GM20431 (cell line): ENCODE measurements around the gene EPS8.

ENCODE experiments used
- in situ Hi-C: fragments of 300-500 bp; cut with MseI, MboI; formaldehyde crosslinking; loops from one replicate; pipeline ENCODE4 v1.15.0; 2020; ENCODE audit warnings: low sequenced_read_pairs; ENCODE audit not compliant: unreplicated experiment

The EPS8 gene

DNA sequence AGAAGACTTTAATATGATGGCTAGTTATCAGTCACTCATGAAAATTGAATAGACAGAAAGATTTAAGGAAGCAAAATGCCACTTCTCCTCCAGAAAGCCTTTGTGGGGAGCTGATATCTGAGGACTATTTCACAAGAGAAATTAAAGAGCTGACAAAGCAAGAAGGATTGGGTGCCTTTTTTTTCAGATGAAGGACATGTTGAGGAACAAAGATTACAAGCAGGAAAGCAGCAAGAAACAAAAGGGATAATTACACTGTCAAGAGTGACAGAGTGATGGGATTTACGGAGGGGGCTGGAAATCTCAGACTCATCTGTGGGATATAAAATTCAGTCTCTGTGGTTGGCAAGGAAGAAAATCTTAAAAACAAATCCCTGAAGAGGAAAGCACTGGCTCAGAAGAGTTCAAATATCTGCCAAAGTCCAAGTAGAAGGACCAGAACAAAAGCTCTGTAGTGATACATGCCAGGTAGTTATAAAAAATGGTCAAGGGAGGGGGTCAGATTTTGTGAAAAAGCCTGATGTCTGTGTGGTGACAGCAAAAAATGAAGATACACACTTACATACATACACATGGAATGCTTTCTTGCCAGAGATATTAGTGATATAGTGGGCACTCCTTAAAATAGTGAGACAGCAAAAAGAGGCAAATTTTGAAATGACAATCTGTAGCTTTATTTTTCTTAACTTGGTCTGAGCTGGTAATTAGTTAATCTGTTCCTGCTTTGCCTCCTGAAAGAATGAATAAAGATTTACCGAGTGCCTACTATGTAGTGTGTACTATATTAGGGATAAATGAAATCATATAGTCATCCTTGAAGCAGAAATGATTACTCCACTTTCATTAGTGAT lies 62.9 kb downstream of the EPS8 start:
- in situ Hi-C loops, result no loop called here

GRCh38 chr12:15722951-15723350 lies 66.2 kb downstream of the EPS8 start:
- in situ Hi-C loops, result no loop called here

- in situ Hi-C loops, result no loop called here
Observed at GRCh38 chr12:15721316-15722115, 67.7 kb downstream of the EPS8 start.

DNA sequence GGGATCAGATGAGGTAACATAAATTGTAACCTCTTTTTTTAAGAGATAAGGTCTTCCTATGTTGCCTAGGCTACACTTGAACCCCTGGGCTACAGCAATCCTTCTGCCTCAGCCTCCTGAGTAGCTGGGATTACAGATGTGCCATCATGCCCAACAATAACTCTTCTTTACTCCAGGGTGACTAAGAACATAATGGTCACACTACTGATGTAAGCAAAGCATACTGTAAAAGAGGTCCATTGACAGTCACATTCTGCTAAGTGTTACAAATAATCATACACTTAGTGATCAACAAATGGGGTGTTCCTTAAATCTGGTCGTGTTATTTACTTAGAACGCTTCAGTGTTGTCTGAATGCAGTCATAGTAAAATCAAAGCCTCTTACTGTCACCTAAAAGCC lies 68.9 kb downstream of the EPS8 start:
- in situ Hi-C loops, result no loop called here

- in situ Hi-C loops, result no loop called here
Observed at GRCh38 chr12:15719230-15719629, 70.0 kb downstream of the EPS8 start.

DNA sequence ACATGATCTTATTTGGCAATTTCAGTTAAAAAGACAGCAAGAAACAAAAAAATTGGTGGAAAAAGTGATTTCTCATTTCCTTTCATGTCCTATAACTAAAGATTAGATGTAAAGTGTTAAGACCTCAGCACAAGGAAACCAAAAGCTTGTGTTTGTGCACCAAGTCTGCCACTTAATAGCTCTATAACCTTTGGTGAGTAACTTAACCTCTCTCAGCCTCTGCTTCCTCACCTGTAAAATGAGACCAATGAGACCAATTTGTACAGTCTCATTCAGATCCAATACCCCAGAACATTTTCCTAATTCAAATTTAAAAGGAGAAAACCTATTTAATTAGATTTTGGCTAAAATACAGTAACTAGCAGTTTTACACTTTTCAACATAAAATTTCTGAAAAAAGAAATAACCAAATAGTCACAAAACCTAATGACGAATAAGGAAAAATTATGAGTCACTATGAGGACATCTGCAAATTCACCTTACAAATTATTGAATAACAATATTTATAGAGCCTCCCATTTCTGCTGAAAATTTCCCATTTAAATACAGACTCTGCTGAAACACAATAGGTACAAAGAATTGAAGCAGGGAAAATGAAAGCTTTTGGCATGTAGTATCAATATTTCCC lies 71.1 kb downstream of the EPS8 start:
- in situ Hi-C loops, result no loop called here

GRCh38 chr12:15716581-15716980 lies 72.6 kb downstream of the EPS8 start:
- in situ Hi-C loops, result no loop called here

- in situ Hi-C loops, result no loop called here
Observed at GRCh38 chr12:15714256-15714655, 74.9 kb downstream of the EPS8 start.

DNA sequence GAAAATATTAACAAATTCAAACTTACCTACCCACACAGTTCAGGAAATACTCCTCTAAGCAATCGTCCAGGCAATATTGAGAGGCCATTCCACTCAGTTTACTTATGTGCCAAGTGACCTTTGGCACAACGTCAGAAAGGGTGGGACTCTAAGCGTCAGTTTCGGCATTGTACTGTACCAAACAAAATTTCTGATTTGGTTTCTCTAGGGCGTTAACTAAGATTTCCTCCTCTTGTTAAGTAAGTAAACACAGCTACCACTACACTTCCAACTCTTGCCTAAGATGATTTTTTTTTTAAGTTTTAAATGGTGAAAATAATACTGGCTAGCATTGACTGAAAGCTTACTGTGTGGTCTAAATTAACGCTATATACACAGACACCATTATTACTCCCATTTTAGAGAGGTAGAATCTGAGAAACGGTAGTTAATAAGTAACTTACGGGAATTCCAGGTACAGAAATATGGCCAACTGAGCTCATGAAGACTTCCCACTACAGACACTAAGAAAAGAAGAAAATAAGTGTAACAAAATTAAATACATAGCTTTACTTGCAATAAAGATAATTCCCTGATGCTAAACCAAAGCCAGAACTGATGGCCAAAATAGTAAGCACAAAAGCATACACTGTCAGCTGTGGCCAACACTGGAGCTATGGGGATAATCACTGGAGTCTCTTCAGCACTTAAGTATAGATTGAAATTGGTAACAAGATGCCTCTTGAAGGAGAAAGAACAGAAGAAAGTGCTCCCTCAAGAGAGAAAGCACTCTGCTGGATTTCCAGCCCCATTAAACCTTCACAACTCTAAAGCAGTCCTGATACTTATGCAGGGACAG lies 76.1 kb downstream of the EPS8 start:
- in situ Hi-C loops, result no loop called here

DNA sequence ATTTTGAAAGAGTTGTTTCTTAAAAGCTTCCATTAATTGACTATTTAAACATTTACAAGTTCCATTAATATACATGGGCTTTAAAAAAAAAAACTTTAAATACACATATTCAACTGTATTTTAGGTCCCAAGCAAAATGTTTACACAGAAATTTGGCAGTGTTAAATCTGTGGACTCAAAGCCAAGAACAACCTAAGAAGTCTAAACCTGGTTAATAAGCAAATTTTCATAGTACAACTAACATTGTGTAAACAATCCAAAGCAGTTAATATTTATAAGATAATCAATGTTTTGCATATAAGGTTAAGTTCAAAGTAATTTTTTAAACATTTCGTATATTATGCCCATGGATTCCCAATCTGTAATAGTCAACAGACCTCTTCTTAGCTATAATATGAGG lies 77.0 kb downstream of the EPS8 start:
- in situ Hi-C loops, result no loop called here

GRCh38 chr12:15710860-15711510 lies 78.2 kb downstream of the EPS8 start:
- in situ Hi-C loops, result no loop called here

DNA sequence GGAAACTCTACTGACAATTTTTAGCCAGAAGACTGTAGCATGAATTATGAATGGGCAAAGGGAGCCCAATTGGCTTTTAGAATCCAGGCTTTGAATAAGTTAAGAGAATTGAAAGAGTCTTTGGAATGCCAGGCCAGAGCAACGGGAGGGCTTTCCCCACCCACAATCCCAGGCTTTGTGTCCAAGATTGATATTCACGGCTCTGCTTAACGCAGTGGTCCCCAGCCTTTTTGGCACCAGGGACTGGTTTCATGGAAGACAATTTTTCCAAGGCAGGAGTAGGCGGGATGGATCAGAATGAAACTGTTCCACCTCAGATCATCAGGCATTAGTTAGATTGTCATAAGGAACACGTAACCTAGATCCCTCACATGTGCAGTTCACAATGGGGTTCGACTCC lies 79.6 kb downstream of the EPS8 start:
- in situ Hi-C loops, result no loop called here

- in situ Hi-C loops, result no loop called here
Observed at GRCh38 chr12:15708396-15709076, 80.7 kb downstream of the EPS8 start.

GRCh38 chr12:15707516-15708199 lies 81.5 kb downstream of the EPS8 start:
- in situ Hi-C loops, result no loop called here

DNA sequence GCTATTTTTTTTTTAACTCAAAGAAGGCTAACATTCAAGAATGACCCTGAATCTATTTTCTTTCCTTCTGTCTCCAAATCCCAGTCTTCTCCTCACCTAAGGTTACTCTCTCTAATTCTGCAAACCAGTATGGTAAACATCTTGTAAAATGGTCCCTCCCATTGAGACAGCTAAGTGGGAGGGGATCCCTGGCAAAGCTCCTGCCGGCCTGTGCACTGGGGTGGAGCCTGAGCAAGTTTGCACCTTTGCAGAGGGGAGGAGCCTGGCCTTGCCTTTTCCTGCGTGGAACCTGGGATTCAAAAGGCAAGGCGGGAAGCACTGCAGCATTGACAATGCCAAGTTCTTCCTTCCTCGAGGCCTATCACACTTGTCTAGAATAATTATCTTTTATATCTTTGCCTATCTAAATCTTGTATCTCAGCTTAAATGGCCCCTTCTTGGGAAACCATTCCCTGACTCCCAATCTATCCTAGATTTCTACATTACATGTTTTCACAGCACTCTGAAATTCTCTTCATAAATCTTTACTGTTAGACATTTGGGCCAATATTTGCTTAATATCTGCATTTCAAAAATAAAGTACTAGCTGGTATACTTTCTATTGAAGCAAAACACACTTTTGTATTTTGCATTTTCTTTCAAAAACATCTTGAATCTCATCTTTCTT lies 83.0 kb downstream of the EPS8 start:
- in situ Hi-C loops, result no loop called here

DNA sequence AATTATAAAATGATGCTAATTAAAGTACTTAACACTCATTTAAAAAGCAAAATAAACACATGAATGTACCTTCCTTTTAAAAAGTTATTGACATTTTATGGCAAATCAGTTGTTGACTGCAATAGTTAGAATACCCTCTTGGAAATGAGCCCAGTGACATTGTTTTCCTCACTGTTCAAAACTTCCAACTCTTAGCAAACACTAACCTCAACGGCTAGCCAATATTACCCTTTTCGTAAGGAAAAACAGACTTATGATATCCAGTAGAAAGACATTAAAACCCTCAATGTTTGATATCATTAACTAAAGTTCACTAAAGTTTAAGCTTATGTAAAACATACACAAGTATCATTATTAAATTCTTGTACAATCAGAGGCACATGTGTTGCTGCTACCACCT lies 83.6 kb downstream of the EPS8 start:
- in situ Hi-C loops, result no loop called here

- in situ Hi-C loops, result no loop called here
Observed at GRCh38 chr12:15702276-15702675, 86.9 kb downstream of the EPS8 start.

DNA sequence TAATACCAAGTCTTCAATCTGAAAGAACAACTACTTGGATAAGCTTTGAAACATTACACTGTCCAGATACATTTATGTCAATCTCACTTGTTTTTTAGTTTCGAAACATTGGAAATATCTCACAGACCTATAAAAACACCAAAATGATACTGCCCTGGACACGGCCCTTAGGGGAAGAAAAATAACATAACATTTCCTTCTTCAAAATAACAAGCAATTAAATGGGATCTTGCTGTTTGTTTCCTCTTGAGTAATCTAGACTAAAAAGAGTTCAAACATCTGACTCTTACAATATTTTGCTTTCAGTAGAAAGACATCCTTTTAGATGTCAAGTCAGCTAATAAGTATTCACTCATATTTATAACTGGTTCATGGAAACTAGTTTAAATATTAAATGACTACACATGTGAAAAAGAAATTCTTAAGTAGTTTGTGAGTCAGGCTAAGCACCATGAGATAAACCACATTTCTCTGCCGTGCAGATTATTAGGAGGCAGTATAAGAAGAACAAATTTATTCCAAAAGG lies 87.5 kb downstream of the EPS8 start:
- in situ Hi-C loops, result no loop called here
